ENCODE data around the gene FSTL5. TPM values are rescaled to one million over a fixed set of nuclear protein-coding genes. Genes with fewer than 3 reads are reported as not detected.

The FSTL5 gene
- total and polyA plus RNA-seq, 4 experiments from 2014 or later = not detected

DNA sequence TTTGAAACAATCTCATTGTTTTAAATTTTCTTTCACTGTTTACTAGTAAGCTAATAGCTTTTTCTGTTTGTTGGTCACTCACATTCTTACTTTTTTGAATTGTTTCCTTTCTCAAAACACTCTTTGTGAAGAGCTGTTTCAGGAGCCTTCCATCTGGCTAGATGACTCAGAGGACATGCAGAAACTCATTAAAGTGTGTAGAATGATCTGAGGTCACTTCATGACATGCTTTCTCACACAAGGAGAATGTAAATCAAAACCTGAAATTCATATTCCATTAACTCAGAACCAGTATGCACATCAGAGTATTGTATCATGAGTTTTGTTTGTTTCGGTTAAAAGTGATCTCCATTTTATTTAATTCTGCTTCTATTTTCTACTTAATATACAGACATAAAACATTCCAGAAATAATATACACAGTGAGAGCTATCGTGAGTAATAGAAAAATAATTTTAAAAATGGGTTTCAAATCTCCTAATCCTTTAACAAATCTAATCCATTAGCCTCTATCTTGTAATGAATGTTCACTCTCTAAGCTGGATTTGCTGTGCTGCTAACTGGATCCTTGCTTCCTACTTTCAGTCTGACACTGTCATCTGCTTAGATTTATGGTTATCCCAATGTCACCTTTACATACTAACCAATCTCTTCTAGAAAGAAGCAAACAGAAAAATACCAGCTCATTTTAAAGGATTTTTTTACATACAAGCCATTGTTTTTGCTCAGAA is 449.6 kb downstream of the FSTL5 start:
- CTCF ChIA-PET (ENCODE audit: partially characterized antibody) = no interaction called here
- H3K9me3 Mint-ChIP-seq = peaks cover 0 to 8% (median 5%) of the 10 kb centered on the region in 8 donors

DNA sequence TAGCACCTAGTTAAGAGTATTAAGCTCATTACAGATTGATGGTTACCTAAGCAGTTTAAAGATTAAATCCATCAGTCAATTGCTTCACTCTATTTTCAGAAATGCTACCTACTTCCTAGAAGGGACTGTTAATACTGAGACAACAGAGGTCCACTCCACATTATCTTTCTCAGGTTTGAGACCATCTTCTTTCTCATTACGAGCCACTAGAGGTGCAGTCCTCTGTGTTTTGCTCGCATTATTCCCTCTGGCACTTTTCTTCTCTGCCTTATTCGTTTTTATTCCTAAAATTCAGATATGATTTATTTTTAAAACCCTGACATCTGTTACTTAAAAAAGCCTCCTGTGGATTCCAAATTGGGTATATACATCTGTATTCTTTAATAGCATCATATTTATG is 459.1 kb downstream of the FSTL5 start:
- Mint-ChIP-seq H3K9me3 (peaks cover 2 to 11% (median 3%) of the 10 kb centered on the region in 8 donors), H3K4me3 (no peak overlapping the region), H3K27ac (no peak overlapping the region), H3K36me3 (no peaks in the 10 kb centered on the region), H3K4me1 (no peaks in the 10 kb centered on the region), H3K27me3 (no peaks in the 10 kb centered on the region)
- Histone ChIP-seq H3K36me3 (ENCODE audit: insufficient read depth, low read length) (no peaks in the 10 kb centered on the region), H3K27ac (ENCODE audit: low read depth, low read length) (no peak overlapping the region), H3K4me3 (ENCODE audit: low read length in 2 of 2) (no peak overlapping the region), H3K4me1 (ENCODE audit: insufficient read depth, low read length) (no peaks in the 10 kb centered on the region), H3K9me3 (ENCODE audit: control insufficient read depth in 1 of 2, low read length in 2 of 2) (no peaks in the 10 kb centered on the region), H3K27me3 (ENCODE audit: insufficient read depth, low read length) (no peaks in the 10 kb centered on the region)
- CTCF ChIA-PET (ENCODE audit: partially characterized antibody) = no interaction called here
- intact Hi-C loops (cut with micrococcal nuclease) = no loop called here
- DNase-seq = no peak
- POLR2A ChIA-PET (ENCODE audit: partially characterized antibody) = no interaction called here

More for the DNA sequence above, 449.6 kb downstream of the FSTL5 start:
- intact Hi-C loops (cut with micrococcal nuclease) = no loop called here
- Histone ChIP-seq H3K36me3 (ENCODE audit: insufficient read depth, low read length) (no peaks in the 10 kb centered on the region), H3K4me3 (ENCODE audit: low read length in 2 of 2) (no peak overlapping the region), H3K9me3 (ENCODE audit: control insufficient read depth in 1 of 2, low read length in 2 of 2) (no peaks in the 10 kb centered on the region), H3K27me3 (ENCODE audit: insufficient read depth, low read length) (no peaks in the 10 kb centered on the region), H3K4me1 (ENCODE audit: insufficient read depth, low read length) (no peaks in the 10 kb centered on the region), H3K27ac (ENCODE audit: low read depth, low read length) (no peak overlapping the region)
- no peaks in the 10 kb centered on the region for H3K27me3 Mint-ChIP-seq
- no peaks in the 10 kb centered on the region for H3K36me3 Mint-ChIP-seq
- DNase-seq = no peak
- no peak overlapping the region for H3K4me3 Mint-ChIP-seq
- H3K4me1 Mint-ChIP-seq = no peaks in the 10 kb centered on the region
- no peak overlapping the region for H3K27ac Mint-ChIP-seq
- POLR2A ChIA-PET (ENCODE audit: partially characterized antibody) = no interaction called here

DNA sequence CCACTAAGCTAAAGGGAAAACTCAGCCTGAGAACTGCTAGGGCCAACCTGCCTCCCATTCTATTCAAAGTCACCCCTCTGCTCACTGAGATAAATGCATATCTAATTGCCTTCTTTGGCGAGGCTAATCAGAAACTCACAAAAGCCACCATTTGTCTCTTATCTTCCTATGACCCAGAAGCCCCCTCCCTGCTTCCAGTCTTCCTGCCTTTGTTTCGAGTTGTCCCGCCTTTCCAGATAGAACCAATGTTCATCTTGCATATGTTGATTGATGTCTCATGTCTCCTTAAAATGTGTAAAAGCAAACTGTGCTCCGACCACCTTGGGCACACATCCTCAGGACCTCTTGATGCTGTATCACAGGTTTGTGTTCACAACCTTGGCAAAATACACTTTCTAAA is 459.8 kb downstream of the FSTL5 start:
- no peak for DNase-seq
- no peaks in the 10 kb centered on the region for H3K36me3 ChIP-seq (ENCODE audit: insufficient read depth, low read length)
- Mint-ChIP-seq H3K36me3 (no peaks in the 10 kb centered on the region), H3K4me1 (no peaks in the 10 kb centered on the region), H3K4me3 (no peak overlapping the region), H3K27me3 (no peaks in the 10 kb centered on the region), H3K9me3 (peaks cover 2 to 10% (median 3%) of the 10 kb centered on the region in 8 donors), H3K27ac (no peak overlapping the region)
- intact Hi-C loops (cut with micrococcal nuclease) = no loop called here
- no peaks in the 10 kb centered on the region for H3K9me3 ChIP-seq (ENCODE audit: control insufficient read depth in 1 of 2, low read length in 2 of 2)
- H3K27ac ChIP-seq (ENCODE audit: low read depth, low read length) = no peak overlapping the region
- H3K27me3 ChIP-seq (ENCODE audit: insufficient read depth, low read length) = no peaks in the 10 kb centered on the region
- POLR2A ChIA-PET (ENCODE audit: partially characterized antibody) = no interaction called here
- H3K4me1 ChIP-seq (ENCODE audit: insufficient read depth, low read length) = no peaks in the 10 kb centered on the region
- CTCF ChIA-PET (ENCODE audit: partially characterized antibody) = no interaction called here
- no peak overlapping the region for H3K4me3 ChIP-seq (ENCODE audit: low read length in 2 of 2)

DNA sequence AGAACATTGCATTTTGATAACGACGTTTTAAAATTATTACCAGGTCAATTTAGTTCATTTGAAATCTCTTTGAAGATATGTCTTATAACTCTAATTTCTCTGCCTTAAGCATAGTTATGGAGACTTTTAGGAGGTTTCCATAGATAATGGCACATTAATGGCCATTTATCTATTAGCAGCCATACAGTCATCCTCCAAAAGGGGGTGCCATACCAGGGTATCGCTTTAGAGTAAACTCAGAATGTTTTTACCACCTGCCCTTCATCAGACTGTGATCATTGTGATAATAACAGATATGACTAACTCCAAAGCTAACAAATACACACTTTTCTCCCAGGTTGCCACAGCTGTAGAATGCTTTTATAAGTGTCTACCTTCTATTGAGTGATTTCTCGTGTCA is 461.5 kb downstream of the FSTL5 start:
- no peaks in the 10 kb centered on the region for H3K36me3 Mint-ChIP-seq
- no peak overlapping the region for H3K4me3 Mint-ChIP-seq
- Histone ChIP-seq H3K27ac (ENCODE audit: low read depth, low read length) (no peak overlapping the region), H3K4me1 (ENCODE audit: insufficient read depth, low read length) (no peaks in the 10 kb centered on the region), H3K27me3 (ENCODE audit: insufficient read depth, low read length) (no peaks in the 10 kb centered on the region), H3K9me3 (ENCODE audit: control insufficient read depth in 1 of 2, low read length in 2 of 2) (no peaks in the 10 kb centered on the region), H3K4me3 (ENCODE audit: low read length in 2 of 2) (no peak overlapping the region), H3K36me3 (ENCODE audit: insufficient read depth, low read length) (no peaks in the 10 kb centered on the region)
- ChIA-PET POLR2A (ENCODE audit: partially characterized antibody) (no interaction called here), CTCF (ENCODE audit: partially characterized antibody) (no interaction called here)
- intact Hi-C loops (cut with micrococcal nuclease) = no loop called here
- no peak overlapping the region for H3K27ac Mint-ChIP-seq
- H3K27me3 Mint-ChIP-seq = no peaks in the 10 kb centered on the region
- H3K4me1 Mint-ChIP-seq = no peaks in the 10 kb centered on the region
- DNase-seq = no peak
- H3K9me3 Mint-ChIP-seq = peaks cover 0 to 20% (median 11%) of the 10 kb centered on the region in 8 donors

DNA sequence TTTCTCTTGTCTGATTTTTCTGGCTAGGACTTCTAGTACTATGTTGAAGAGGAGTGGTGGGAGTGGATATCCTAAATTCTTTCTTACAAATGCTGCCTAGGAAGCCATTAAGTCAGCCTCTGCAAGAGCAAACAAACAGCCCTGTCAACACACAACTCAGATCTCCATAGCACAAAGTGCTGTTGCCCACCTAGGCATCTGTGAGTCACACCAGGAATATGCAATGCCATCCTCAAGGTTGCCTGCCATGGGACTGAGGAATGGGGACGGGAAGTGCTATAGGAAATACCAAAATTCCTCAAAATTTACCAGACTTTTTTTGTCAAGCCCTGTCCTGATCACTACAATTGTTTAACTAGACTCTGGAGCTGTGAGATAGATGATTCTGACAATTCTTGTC is 466.9 kb downstream of the FSTL5 start:
- Mint-ChIP-seq H3K36me3 (no peaks in the 10 kb centered on the region), H3K4me3 (no peak overlapping the region), H3K9me3 (peaks cover 0 to 19% (median 9%) of the 10 kb centered on the region in 8 donors), H3K27me3 (no peaks in the 10 kb centered on the region), H3K4me1 (no peaks in the 10 kb centered on the region), H3K27ac (no peak overlapping the region)
- no peaks in the 10 kb centered on the region for H3K27me3 ChIP-seq (ENCODE audit: insufficient read depth, low read length)
- ChIA-PET CTCF (ENCODE audit: partially characterized antibody) (no interaction called here), POLR2A (ENCODE audit: partially characterized antibody) (no interaction called here)
- no peak overlapping the region for H3K4me3 ChIP-seq (ENCODE audit: low read length in 2 of 2)
- no peak overlapping the region for H3K27ac ChIP-seq (ENCODE audit: low read depth, low read length)
- intact Hi-C loops (cut with micrococcal nuclease) = no loop called here
- no peaks in the 10 kb centered on the region for H3K36me3 ChIP-seq (ENCODE audit: insufficient read depth, low read length)
- DNase-seq = no peak
- no peaks in the 10 kb centered on the region for H3K4me1 ChIP-seq (ENCODE audit: insufficient read depth, low read length)
- H3K9me3 ChIP-seq (ENCODE audit: control insufficient read depth in 1 of 2, low read length in 2 of 2) = no peaks in the 10 kb centered on the region

DNA sequence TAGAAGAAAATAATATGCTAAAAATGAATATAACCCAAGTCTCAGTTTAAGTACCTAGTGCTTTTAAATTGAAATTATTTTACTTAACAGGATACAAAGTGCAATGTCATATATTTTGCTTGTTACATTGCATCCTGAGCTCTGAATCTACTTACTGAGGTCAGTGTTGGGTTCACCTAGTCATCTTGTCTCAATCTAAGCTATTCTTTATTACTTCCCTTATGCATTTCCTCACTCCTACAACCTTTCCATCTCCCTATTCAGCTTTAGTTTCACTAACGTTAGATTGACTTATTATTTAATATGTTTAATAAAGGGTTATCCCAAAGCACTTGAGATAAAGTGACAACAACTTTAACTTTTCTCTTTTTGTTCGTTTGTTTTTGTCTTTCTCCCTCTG is 483.7 kb downstream of the FSTL5 start:
- peaks cover 0 to 11% (median 0%) of the 10 kb centered on the region in 8 donors for H3K9me3 Mint-ChIP-seq
- no peak overlapping the region for H3K4me3 Mint-ChIP-seq
- H3K4me1 ChIP-seq (ENCODE audit: insufficient read depth, low read length) = no peaks in the 10 kb centered on the region
- H3K27ac Mint-ChIP-seq = no peak overlapping the region
- CTCF ChIA-PET (ENCODE audit: partially characterized antibody) = no interaction called here
- H3K4me3 ChIP-seq (ENCODE audit: low read length in 2 of 2) = no peak overlapping the region
- DNase-seq = no peak
- POLR2A ChIA-PET (ENCODE audit: partially characterized antibody) = no interaction called here
- H3K36me3 Mint-ChIP-seq = no peaks in the 10 kb centered on the region
- H3K27me3 ChIP-seq (ENCODE audit: insufficient read depth, low read length) = no peaks in the 10 kb centered on the region
- H3K27ac ChIP-seq (ENCODE audit: low read depth, low read length) = no peak overlapping the region
- H3K4me1 Mint-ChIP-seq = no peaks in the 10 kb centered on the region
- no peaks in the 10 kb centered on the region for H3K27me3 Mint-ChIP-seq
- no peaks in the 10 kb centered on the region for H3K36me3 ChIP-seq (ENCODE audit: insufficient read depth, low read length)
- no peaks in the 10 kb centered on the region for H3K9me3 ChIP-seq (ENCODE audit: control insufficient read depth in 1 of 2, low read length in 2 of 2)
- intact Hi-C loops (cut with micrococcal nuclease) = no loop called here

DNA sequence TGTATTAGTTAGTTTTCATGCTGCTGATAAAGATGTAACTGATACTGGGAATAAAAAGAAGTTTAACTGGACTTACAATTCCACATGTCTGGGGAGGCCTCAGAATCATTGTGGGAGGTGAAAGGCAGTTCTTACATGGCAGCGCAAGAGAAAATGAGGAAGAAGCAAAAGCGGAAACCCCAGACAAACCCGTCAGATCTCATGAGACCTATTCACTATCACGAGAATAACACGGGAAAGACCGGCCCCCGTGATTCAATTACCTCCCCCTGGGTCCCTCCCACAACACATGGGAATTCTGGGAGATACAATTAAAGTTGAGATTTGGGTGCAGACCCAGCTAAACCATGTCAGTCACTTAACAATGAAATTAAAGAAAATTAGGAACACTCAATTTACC is 499.1 kb downstream of the FSTL5 start:
- POLR2A ChIA-PET (ENCODE audit: partially characterized antibody) = no interaction called here
- CTCF ChIA-PET (ENCODE audit: partially characterized antibody) = no interaction called here

More for the DNA sequence above, 499.1 kb downstream of the FSTL5 start:
- no peaks in the 10 kb centered on the region for H3K4me1 ChIP-seq (ENCODE audit: insufficient read depth, low read length)
- intact Hi-C loops (cut with micrococcal nuclease) = no loop called here
- no peak overlapping the region for H3K27ac ChIP-seq (ENCODE audit: low read depth, low read length)
- DNase-seq = peak in 1 of 5 donors; percentile 8
- H3K27me3 ChIP-seq (ENCODE audit: insufficient read depth, low read length) = no peaks in the 10 kb centered on the region
- no peaks in the 10 kb centered on the region for H3K36me3 ChIP-seq (ENCODE audit: insufficient read depth, low read length)
- Mint-ChIP-seq H3K4me1 (no peaks in the 10 kb centered on the region), H3K9me3 (peaks cover 3 to 16% (median 8%) of the 10 kb centered on the region in 8 donors), H3K27me3 (no peaks in the 10 kb centered on the region), H3K4me3 (no peak overlapping the region), H3K36me3 (no peaks in the 10 kb centered on the region), H3K27ac (no peak overlapping the region)
- H3K4me3 ChIP-seq (ENCODE audit: low read length in 2 of 2) = no peak overlapping the region
- H3K9me3 ChIP-seq (ENCODE audit: control insufficient read depth in 1 of 2, low read length in 2 of 2) = no peaks in the 10 kb centered on the region

All from CD4-positive, alpha-beta memory T cell (primary cell).